ENCODE measurements around the gene CCL17. TPM values are rescaled to one million over a fixed set of nuclear protein-coding genes. Genes with fewer than 3 reads are reported as not detected.

CCL17 gene
- total and polyA plus RNA-seq, 2 of the 4 experiments (the other 2 are of a cell fraction), result not detected

- Histone ChIP-seq H3K9me3 (ENCODE audit: control insufficient read depth, insufficient read depth, low read length) (no peaks in the 10 kb centered on the region), H2AK9ac (replicated peaks; ENCODE audit: low read depth, low read length, poor library complexity) (no peak overlapping the region), H4K91ac (ENCODE audit: insufficient read depth, low read depth, low read length) (no peak overlapping the region), H4K8ac (ENCODE audit: low read depth in 2 of 2, low read length in 2 of 2) (no peak overlapping the region), H2BK5ac (ENCODE audit: low read depth, low read length, poor library complexity, severe bottlenecking) (no peak overlapping the region), H4K5ac (ENCODE audit: low read depth, low read length) (no peak overlapping the region), H3K4me1 (ENCODE audit: control insufficient read depth, insufficient read depth, low read length) (no peaks in the 10 kb centered on the region), H3K27me3 (ENCODE audit: control insufficient read depth, insufficient read depth, low read length) (peaks cover 62% of the 10 kb centered on the region), H3K36me3 (ENCODE audit: control insufficient read depth, insufficient read depth, low read length) (no peaks in the 10 kb centered on the region), H3K14ac (replicated peaks; ENCODE audit: low read depth, low read length) (no peak overlapping the region), H2AFZ (replicated peaks; ENCODE audit: low read length, poor library complexity) (no peak overlapping the region), H3K9ac (ENCODE audit: low read depth, low read length) (no peak overlapping the region), H2BK20ac (ENCODE audit: low read depth, low read length) (no peak overlapping the region), H2BK15ac (ENCODE audit: low read depth, low read length) (no peak overlapping the region), H3K4ac (ENCODE audit: low read depth, low read length) (no peak overlapping the region), H3K56ac (ENCODE audit: extremely low read depth, insufficient read depth, low read length) (no peak overlapping the region), H2AK5ac (ENCODE audit: low read depth, low read length) (no peak overlapping the region), H4K20me1 (ENCODE audit: insufficient read depth, low read length) (no peaks in the 10 kb centered on the region), H3K18ac (ENCODE audit: low read depth, low read length) (no peak overlapping the region), H3K4me3 (ENCODE audit: insufficient read depth, low read depth, low read length) (no peak overlapping the region), H3K79me1 (ENCODE audit: low read depth in 1 of 2, low read length in 2 of 2) (no peaks in the 10 kb centered on the region), H2BK120ac (ENCODE audit: low read depth, low read length) (no peak overlapping the region), H3K4me2 (ENCODE audit: low read depth, low read length) (no peak overlapping the region), H3K9me1 (ENCODE audit: insufficient read depth, low read length) (no peaks in the 10 kb centered on the region), H3K27ac (ENCODE audit: insufficient read depth, low read length) (no peak overlapping the region), H3K23ac (ENCODE audit: low read depth, low read length) (no peak overlapping the region)
- BruUV-seq (replicated peaks), result no TSS peak
- intact Hi-C loops (cut with micrococcal nuclease) (no loop called here), dilution Hi-C loops (cut with HindIII; ENCODE audit: low sequenced_read_pairs, unreplicated experiment) (no loop called here), in situ Hi-C loops (cut with MboI; ENCODE audit: low sequenced_read_pairs) (no loop called here)
- 20% methylated on average over 1 of the region's 6 CpGs; no CpG with 5 or more reads in 1 of the 2 experiments for WGBS, 2 experiments (ENCODE audit: extremely low coverage in 2 of 2, insufficient read length in 1 of 2)
- TF ChIP-seq MAZ (IDR thresholded peaks at IDR 0.05; ENCODE audit: borderline replicate concordance, low read depth, low read length) (no peak), ELK1 (IDR thresholded peaks at IDR 0.05; ENCODE audit: borderline replicate concordance, low read depth, low read length) (no peak), SMC3 (IDR thresholded peaks at IDR 0.05; ENCODE audit: low read depth, low read length) (no peak), FOS (IDR thresholded peaks at IDR 0.05; ENCODE audit: low read depth, low read length) (no peak), CEBPB (IDR thresholded peaks at IDR 0.05; ENCODE audit: low read depth, low read length) (no peak)
- DNase-seq (no peak), ATAC-seq (ENCODE audit: low read depth) (no peak)
- CTCF ChIA-PET, result no interaction called here
- POLR2A ChIA-PET (ENCODE audit: unreplicated experiment), result no interaction called here
Observed at GRCh38 chr16:57366544-57367040, 38.0 kb upstream of the CCL17 start.

All from IMR-90 (cell line).